ENCODE data around the gene NFIA.
"Not testable (repeated sequence)": the region's sequence is repeated elsewhere in the genome, so short reads cannot be mapped to it uniquely, and the experiment has no call there.

DNA sequence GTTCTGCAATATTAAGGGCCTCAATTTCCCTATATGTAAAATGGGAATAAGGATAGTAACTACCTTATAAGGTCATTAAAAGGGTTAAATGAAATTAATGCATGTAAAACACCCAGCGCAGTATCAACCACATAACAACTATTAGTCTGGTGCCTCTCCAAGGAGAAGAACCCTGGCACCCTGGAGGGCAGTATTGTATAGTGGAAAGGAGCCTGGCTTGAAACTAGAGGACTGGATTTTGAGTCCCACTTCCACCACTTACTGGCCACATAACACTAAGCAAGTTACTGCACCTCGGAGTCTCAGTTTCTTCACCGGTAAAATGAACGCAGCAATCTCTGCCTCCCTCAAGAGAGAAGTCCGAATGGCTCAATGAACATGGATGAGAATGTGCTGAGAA, 385.5 kb downstream of the NFIA start:
- TF ChIP-seq, protein P1, sequence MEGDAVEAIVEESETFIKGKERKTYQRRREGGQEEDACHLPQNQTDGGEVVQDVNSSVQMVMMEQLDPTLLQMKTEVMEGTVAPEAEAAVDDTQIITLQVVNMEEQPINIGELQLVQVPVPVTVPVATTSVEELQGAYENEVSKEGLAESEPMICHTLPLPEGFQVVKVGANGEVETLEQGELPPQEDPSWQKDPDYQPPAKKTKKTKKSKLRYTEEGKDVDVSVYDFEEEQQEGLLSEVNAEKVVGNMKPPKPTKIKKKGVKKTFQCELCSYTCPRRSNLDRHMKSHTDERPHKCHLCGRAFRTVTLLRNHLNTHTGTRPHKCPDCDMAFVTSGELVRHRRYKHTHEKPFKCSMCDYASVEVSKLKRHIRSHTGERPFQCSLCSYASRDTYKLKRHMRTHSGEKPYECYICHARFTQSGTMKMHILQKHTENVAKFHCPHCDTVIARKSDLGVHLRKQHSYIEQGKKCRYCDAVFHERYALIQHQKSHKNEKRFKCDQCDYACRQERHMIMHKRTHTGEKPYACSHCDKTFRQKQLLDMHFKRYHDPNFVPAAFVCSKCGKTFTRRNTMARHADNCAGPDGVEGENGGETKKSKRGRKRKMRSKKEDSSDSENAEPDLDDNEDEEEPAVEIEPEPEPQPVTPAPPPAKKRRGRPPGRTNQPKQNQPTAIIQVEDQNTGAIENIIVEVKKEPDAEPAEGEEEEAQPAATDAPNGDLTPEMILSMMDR (conservative IDR thresholded peaks at IDR 0.05 in 1 of 2, IDR thresholded peaks at IDR 0.05 in 1 of 2; ENCODE audit: low read depth in 1 of 2, low read length in 2 of 2): not testable (repeated sequence)
- not testable (repeated sequence) for TF ChIP-seq EZH2 (IDR thresholded peaks at IDR 0.05; ENCODE audit: low read length, missing control alignments)

All from fibroblast of lung (primary cell).